OCI-LY7 (cell line): ENCODE results near the gene KCNQ5. TPM values are rescaled to one million over a fixed set of nuclear protein-coding genes. Genes with fewer than 3 reads are reported as not detected.

Experiments
- BruUV-seq: library from RNA; stranded (reverse); fragments of 400-500 nt; replicated peaks from 2 replicates; lab custom pipeline; 2021; lab: Mats Ljungman, UMichigan
- CTCF ChIA-PET: fragments of 300-600 bp; sonication (Branson Sonifier 250); formaldehyde crosslinking; loops from one replicate; lab custom pipeline; 2022; ENCODE audit warnings: antibody characterized with exemption; ENCODE audit not compliant: unreplicated experiment; lab: Charles Lee
- POLR2A ChIA-PET: fragments of 300-600 bp; sonication (Branson Sonifier 250); formaldehyde crosslinking; loops from one replicate; lab custom pipeline; 2022; ENCODE audit warnings: antibody characterized with exemption; lab: Charles Lee
- DNase-seq: peaks from one replicate; pipeline ENCODE4 v3.0.0-alpha.2; 2015; ENCODE audit warnings: low spot score
- H2AFZ ChIP-seq: fragments of 200-600 bp; sonication (generic), shearing (Covaris generic); 2 replicates; pipeline ENCODE4 v1.6.1; 2014; ENCODE audit warnings: mild to moderate bottlenecking, antibody characterized with exemption, low read length, moderate library complexity
- H3K27ac ChIP-seq: fragments of 200-600 bp; sonication (generic); 2 replicates; pipeline ENCODE4 v1.5.1; 2014; ENCODE audit warnings: mixed run types, low read depth, mild to moderate bottlenecking, moderate library complexity, low read length, inconsistent platforms; ENCODE audit not compliant: poor library complexity, severe bottlenecking
- H3K36me3 ChIP-seq: fragments of 200-600 bp; sonication (generic); 2 replicates; pipeline ENCODE4 v1.6.1; 2014; ENCODE audit warnings: mild to moderate bottlenecking, antibody characterized with exemption, low read length, moderate library complexity, mixed read lengths; ENCODE audit not compliant: insufficient read depth
- H3K4me1 ChIP-seq: fragments of 200-600 bp; sonication (generic); 2 replicates; pipeline ENCODE4 v1.5.1; 2014; ENCODE audit warnings: mild to moderate bottlenecking, low read length; ENCODE audit not compliant: insufficient read depth, poor library complexity, severe bottlenecking
- H3K4me2 ChIP-seq: fragments of 200-600 bp; sonication (generic); 2 replicates; pipeline ENCODE4 v1.6.1; 2014; ENCODE audit warnings: mild to moderate bottlenecking, low read length
- H3K4me3 ChIP-seq: fragments of 200-600 bp; sonication (generic); 2 replicates; pipeline ENCODE4 v1.5.1; 2014; ENCODE audit warnings: mild to moderate bottlenecking, low read depth, low read length; ENCODE audit not compliant: poor library complexity, severe bottlenecking
- H3K79me2 ChIP-seq: fragments of 200-600 bp; sonication (generic); 2 replicates; pipeline ENCODE4 v1.6.1; 2016; ENCODE audit warnings: low read depth, mild to moderate bottlenecking, low read length, moderate library complexity, mixed read lengths; ENCODE audit not compliant: insufficient read depth
- H3K9me2 ChIP-seq: fragments of 200-600 bp; sonication (generic); 2 replicates; pipeline ENCODE4 v1.6.1; 2016; ENCODE audit warnings: mild to moderate bottlenecking, low read length, mixed read lengths; ENCODE audit not compliant: insufficient read depth
- H3K9me3 ChIP-seq: fragments of 200-600 bp; sonication (generic); 2 replicates; pipeline ENCODE4 v1.6.1; 2014; ENCODE audit warnings: mild to moderate bottlenecking, mixed run types, low read length, mixed read lengths
- H4K20me1 ChIP-seq: fragments of 200-600 bp; sonication (generic); 2 replicates; pipeline ENCODE4 v1.6.1; 2014; ENCODE audit warnings: mild to moderate bottlenecking, antibody characterized with exemption, low read length, moderate library complexity, mixed read lengths; ENCODE audit not compliant: insufficient read depth
- CTCF ChIP-seq: fragments of 200-600 bp; sonication (generic); conservative IDR thresholded peaks from 2 replicates; pipeline ENCODE4 v1.5.1; 2014; ENCODE audit warnings: mild to moderate bottlenecking, antibody characterized with exemption, low read length, moderate library complexity, mixed read lengths
- EZH2phosphoT487 ChIP-seq: fragments of 200-600 bp; sonication (generic); IDR thresholded peaks from 2 replicates; pipeline ENCODE4 v1.6.1; 2018; ENCODE audit warnings: low read depth, borderline replicate concordance, mild to moderate bottlenecking, mixed run types, antibody characterized with exemption, low read length, moderate library complexity, mixed read lengths
- intact Hi-C: fragments of 100-400 bp; cut with micrococcal nuclease; formaldehyde crosslinking; loops from one replicate; pipeline ENCODE4 v1.10.0; 2022; ENCODE audit not compliant: unreplicated experiment
- total RNA-seq, 2 experiments: library from RNA; depleted of rRNA in 1 of 2; stranded (reverse); fragments of >200 nt in 1 of 2; shearing (Covaris generic) in 1 of 2; gene quantifications; 2 replicates each; pipeline ENCODE4 v1.2.3, GENCODE V29; 2014 to 2022

The KCNQ5 gene
- total RNA-seq, 2 experiments from 2014 or later: 26.1 to 29.7 TPM

- TF ChIP-seq EZH2phosphoT487 (no peak), CTCF (no peak)
- no peak overlapping the region for H3K4me3 ChIP-seq
- CTCF ChIA-PET: no interaction called here
- H3K4me1 ChIP-seq: peaks cover 29% of the 10 kb centered on the region
- peaks cover 9% of the 10 kb centered on the region; the same call in 1 of the 2 replicates for H3K36me3 ChIP-seq
- H3K27ac ChIP-seq: no peak overlapping the region
- DNase-seq: no peak
- no peaks in the 10 kb centered on the region for H3K9me2 ChIP-seq
- POLR2A ChIA-PET: no interaction called here
- no peak overlapping the region for H2AFZ ChIP-seq
- H4K20me1 ChIP-seq: peaks cover 17% of the 10 kb centered on the region; the same call in 1 of the 2 replicates
- no peaks in the 10 kb centered on the region for H3K9me3 ChIP-seq
- intact Hi-C loops: no loop called here
- no peak overlapping the region for H3K4me2 ChIP-seq
- H3K79me2 ChIP-seq: peaks cover 89% of the 10 kb centered on the region; the same call in 1 of the 2 replicates
- no TSS peak for BruUV-seq
These were observed 32.3 kb downstream of the KCNQ5 start for GRCh38 chr6:72654071-72654621.

GRCh38 chr6:72657407-72658197 lies 35.7 kb downstream of the KCNQ5 start:
- no peak overlapping the region for H3K4me3 ChIP-seq
- peaks cover 86% of the 10 kb centered on the region; the same call in 1 of the 2 replicates for H3K79me2 ChIP-seq
- TF ChIP-seq EZH2phosphoT487 (no peak), CTCF (no peak)
- ChIA-PET POLR2A (interaction anchor here (0.7 to 1.1 kb wide), 2 partner anchors 10 to 32 kb away, joined by 4 to 5 read pairs; no protein-coding TSS in a partner anchor), CTCF (no interaction called here)
- H4K20me1 ChIP-seq: peaks cover 9% of the 10 kb centered on the region; the same call in 1 of the 2 replicates
- no peak overlapping the region for H3K27ac ChIP-seq
- H3K4me2 ChIP-seq: no peak overlapping the region
- peaks cover 9% of the 10 kb centered on the region; the same call in 1 of the 2 replicates for H3K36me3 ChIP-seq
- H3K4me1 ChIP-seq: peaks cover 9% of the 10 kb centered on the region
- BruUV-seq: no TSS peak
- intact Hi-C loops: no loop called here
- no peak overlapping the region for H2AFZ ChIP-seq
- no peaks in the 10 kb centered on the region for H3K9me3 ChIP-seq
- DNase-seq: no peak
- H3K9me2 ChIP-seq: no peaks in the 10 kb centered on the region
